ENCODE measurements around the gene PLIN5.

Gene PLIN5

GRCh38 chr19:4503825-4504170, 31.2 kb downstream of the PLIN5 start:
- DNase-seq, result no peak

GRCh38 chr19:4503132-4503824, 31.7 kb downstream of the PLIN5 start:
- no peak for DNase-seq

- no peak for DNase-seq
Measured at GRCh38 chr19:4502282-4503131, 32.5 kb downstream of the PLIN5 start.

GRCh38 chr19:4501691-4502090, 33.3 kb downstream of the PLIN5 start:
- DNase-seq, result no peak

- no peak for DNase-seq
Measured at GRCh38 chr19:4500841-4501591, 34.0 kb downstream of the PLIN5 start.

GRCh38 chr19:4499855-4500254, 35.2 kb downstream of the PLIN5 start:
- no peak for DNase-seq

GRCh38 chr19:4499318-4499717, 35.7 kb downstream of the PLIN5 start:
- DNase-seq, result no peak

- no peak for DNase-seq
Measured at GRCh38 chr19:4498694-4499093, 36.3 kb downstream of the PLIN5 start.

GRCh38 chr19:4497770-4498389, 37.1 kb downstream of the PLIN5 start:
- no peak for DNase-seq

- DNase-seq, result no peak
Measured at GRCh38 chr19:4496304-4496703, 38.7 kb downstream of the PLIN5 start.

- DNase-seq, result no peak
Measured at GRCh38 chr19:4495471-4495870, 39.6 kb downstream of the PLIN5 start.

- no peak for DNase-seq
Measured at GRCh38 chr19:4494691-4495064, 40.3 kb downstream of the PLIN5 start.

GRCh38 chr19:4493929-4494690, 40.9 kb downstream of the PLIN5 start:
- DNase-seq, result no peak

- DNase-seq, result no peak
Measured at GRCh38 chr19:4493104-4493928, 41.7 kb downstream of the PLIN5 start.

- no peak for DNase-seq
Measured at GRCh38 chr19:4492337-4493103, 42.5 kb downstream of the PLIN5 start.

- no peak for DNase-seq
Measured at GRCh38 chr19:4491446-4491845, 43.6 kb downstream of the PLIN5 start.

- no peak for DNase-seq
Measured at GRCh38 chr19:4488496-4488895, 46.5 kb downstream of the PLIN5 start.

GRCh38 chr19:4487572-4487971, 47.5 kb downstream of the PLIN5 start:
- DNase-seq, result no peak

- DNase-seq, result no peak
Measured at GRCh38 chr19:4483385-4483784, 51.6 kb downstream of the PLIN5 start.

GRCh38 chr19:4482721-4483364, 52.2 kb downstream of the PLIN5 start:
- DNase-seq, result no peak

Data from NCI-H446 (cell line).